ENCODE data around the gene IFT81. TPM values are rescaled to one million over a fixed set of nuclear protein-coding genes. Genes with fewer than 3 reads are reported as not detected.
"Not testable (repeated sequence)": the region's sequence is repeated elsewhere in the genome, so short reads cannot be mapped to it uniquely, and the experiment has no call there.

IFT81 gene
- total RNA-seq, 1 experiment from 2014 or later = 10.5 TPM

DNA sequence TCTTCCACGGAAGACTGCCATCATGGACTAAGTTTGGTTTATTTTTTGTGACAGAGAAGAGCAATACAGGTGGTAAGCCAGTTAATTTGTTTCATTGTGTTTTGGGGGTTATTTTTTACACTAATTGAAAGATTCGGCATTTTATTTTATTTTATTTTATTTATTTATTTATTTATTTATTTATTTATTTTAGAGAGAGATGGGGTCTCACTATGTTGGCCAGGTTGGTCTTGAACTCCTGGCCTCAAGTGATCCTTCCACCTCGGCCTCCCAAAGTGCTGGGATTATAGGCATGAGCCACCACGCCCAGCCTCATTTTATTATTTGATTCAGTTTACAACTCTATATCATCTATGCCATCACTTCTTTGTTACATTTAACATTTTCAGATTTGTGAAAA, 104.2 kb downstream of the IFT81 start:
- H3K27me3 Mint-ChIP-seq (ENCODE audit: low read depth); H3K4me1 Mint-ChIP-seq; H3K36me3 Mint-ChIP-seq; CTCF ChIA-PET; H3K4me3 Mint-ChIP-seq; H3K27ac Mint-ChIP-seq; ATAC-seq; DNase-seq (ENCODE audit: low spot score); H3K9me3 Mint-ChIP-seq: not testable (repeated sequence)
- POLR2A ChIA-PET = interaction anchor here (0.7 kb wide), 1 partner anchor 16 kb away, joined by 3 read pairs; no protein-coding TSS in a partner anchor
- peak; percentile 63; the same call in 1 of the 2 replicates for TF ChIP-seq HMGA2 (CRISPR knock-in tag; IDR thresholded peaks at IDR 0.05)

DNA sequence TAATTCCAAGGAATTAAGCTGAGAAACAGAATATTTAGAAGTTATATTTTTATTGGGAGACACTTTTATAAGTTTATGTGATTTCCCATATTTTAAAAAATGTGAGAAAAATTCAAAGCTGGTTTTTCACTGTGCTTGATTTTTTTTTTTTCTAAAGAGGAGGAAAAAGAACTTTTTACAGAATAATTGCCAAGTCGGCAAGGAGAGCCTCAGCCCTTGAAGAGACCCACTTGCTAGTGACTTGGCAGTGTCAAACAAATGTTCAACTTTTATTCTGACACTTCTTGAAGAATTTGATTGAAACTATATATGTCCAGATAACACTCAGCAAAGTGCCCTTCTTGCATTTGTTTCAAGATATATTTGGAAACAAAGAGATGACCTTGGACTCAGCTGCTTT, 104.6 kb downstream of the IFT81 start:
- H3K4me1 Mint-ChIP-seq = 0 out of 2 replicates have a peak, but pooled peaks cover 2% of the 10 kb centered on the region
- no peaks in the 10 kb centered on the region for H3K9me3 Mint-ChIP-seq
- no peak for TF ChIP-seq TEAD4 (CRISPR knock-in tag; IDR thresholded peaks at IDR 0.05)
- TF ChIP-seq CBFB (CRISPR knock-in tag; IDR thresholded peaks at IDR 0.05; ENCODE audit: low read depth) = no peak
- TF ChIP-seq ETV6 (CRISPR knock-in tag; IDR thresholded peaks at IDR 0.05) = no peak
- no peak for TF ChIP-seq GABPB1 (CRISPR knock-in tag; IDR thresholded peaks at IDR 0.05)
- TF ChIP-seq ZNF532 (CRISPR knock-in tag; IDR thresholded peaks at IDR 0.05; ENCODE audit: borderline replicate concordance) = no peak
- TF ChIP-seq, protein P1, sequence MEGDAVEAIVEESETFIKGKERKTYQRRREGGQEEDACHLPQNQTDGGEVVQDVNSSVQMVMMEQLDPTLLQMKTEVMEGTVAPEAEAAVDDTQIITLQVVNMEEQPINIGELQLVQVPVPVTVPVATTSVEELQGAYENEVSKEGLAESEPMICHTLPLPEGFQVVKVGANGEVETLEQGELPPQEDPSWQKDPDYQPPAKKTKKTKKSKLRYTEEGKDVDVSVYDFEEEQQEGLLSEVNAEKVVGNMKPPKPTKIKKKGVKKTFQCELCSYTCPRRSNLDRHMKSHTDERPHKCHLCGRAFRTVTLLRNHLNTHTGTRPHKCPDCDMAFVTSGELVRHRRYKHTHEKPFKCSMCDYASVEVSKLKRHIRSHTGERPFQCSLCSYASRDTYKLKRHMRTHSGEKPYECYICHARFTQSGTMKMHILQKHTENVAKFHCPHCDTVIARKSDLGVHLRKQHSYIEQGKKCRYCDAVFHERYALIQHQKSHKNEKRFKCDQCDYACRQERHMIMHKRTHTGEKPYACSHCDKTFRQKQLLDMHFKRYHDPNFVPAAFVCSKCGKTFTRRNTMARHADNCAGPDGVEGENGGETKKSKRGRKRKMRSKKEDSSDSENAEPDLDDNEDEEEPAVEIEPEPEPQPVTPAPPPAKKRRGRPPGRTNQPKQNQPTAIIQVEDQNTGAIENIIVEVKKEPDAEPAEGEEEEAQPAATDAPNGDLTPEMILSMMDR (IDR thresholded peaks at IDR 0.05) = no peak
- no peak for TF ChIP-seq NFATC4 (CRISPR knock-in tag; IDR thresholded peaks at IDR 0.05)
- no peak for TF ChIP-seq IRF2 (CRISPR knock-in tag; IDR thresholded peaks at IDR 0.05; ENCODE audit: borderline replicate concordance, low read depth)
- TF ChIP-seq PRRX2 (CRISPR knock-in tag; IDR thresholded peaks at IDR 0.05) = no peak
- TF ChIP-seq, protein P2, sequence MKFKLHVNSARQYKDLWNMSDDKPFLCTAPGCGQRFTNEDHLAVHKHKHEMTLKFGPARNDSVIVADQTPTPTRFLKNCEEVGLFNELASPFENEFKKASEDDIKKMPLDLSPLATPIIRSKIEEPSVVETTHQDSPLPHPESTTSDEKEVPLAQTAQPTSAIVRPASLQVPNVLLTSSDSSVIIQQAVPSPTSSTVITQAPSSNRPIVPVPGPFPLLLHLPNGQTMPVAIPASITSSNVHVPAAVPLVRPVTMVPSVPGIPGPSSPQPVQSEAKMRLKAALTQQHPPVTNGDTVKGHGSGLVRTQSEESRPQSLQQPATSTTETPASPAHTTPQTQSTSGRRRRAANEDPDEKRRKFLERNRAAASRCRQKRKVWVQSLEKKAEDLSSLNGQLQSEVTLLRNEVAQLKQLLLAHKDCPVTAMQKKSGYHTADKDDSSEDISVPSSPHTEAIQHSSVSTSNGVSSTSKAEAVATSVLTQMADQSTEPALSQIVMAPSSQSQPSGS (CRISPR knock-in tag; IDR thresholded peaks at IDR 0.05; ENCODE audit: borderline replicate concordance, low read depth) = no peak
- no peak for TF ChIP-seq CREM (CRISPR knock-in tag; IDR thresholded peaks at IDR 0.05)
- TF ChIP-seq CREB1 (CRISPR knock-in tag; IDR thresholded peaks at IDR 0.05) = no peak
- TF ChIP-seq TCF7 (CRISPR knock-in tag; IDR thresholded peaks at IDR 0.05; ENCODE audit: low read depth) = no peak
- ChIA-PET CTCF (no interaction called here), POLR2A (interaction anchor here (0.7 kb wide), 1 partner anchor 16 kb away, joined by 3 read pairs; no protein-coding TSS in a partner anchor)
- H3K4me3 Mint-ChIP-seq = no peak overlapping the region
- DNase-seq (ENCODE audit: low spot score) (no peak), ATAC-seq (no peak)
- H3K27me3 Mint-ChIP-seq (ENCODE audit: low read depth) = no peaks in the 10 kb centered on the region
- H3K36me3 Mint-ChIP-seq = no peaks in the 10 kb centered on the region
- H3K27ac Mint-ChIP-seq = no peak overlapping the region

- ChIA-PET POLR2A (no interaction called here), CTCF (no interaction called here)
- H3K4me1 Mint-ChIP-seq = no peaks in the 10 kb centered on the region
- H3K36me3 Mint-ChIP-seq = no peaks in the 10 kb centered on the region
- no peak for DNase-seq (ENCODE audit: low spot score)
- no peak for ATAC-seq
- no peaks in the 10 kb centered on the region for H3K27me3 Mint-ChIP-seq (ENCODE audit: low read depth)
- no peak overlapping the region for H3K4me3 Mint-ChIP-seq
- TF ChIP-seq ZNF512 (CRISPR knock-in tag; IDR thresholded peaks at IDR 0.05; ENCODE audit: borderline replicate concordance) (no peak), USF1 (CRISPR knock-in tag; IDR thresholded peaks at IDR 0.05) (no peak), ATF6 (CRISPR knock-in tag; IDR thresholded peaks at IDR 0.05) (no peak)
- H3K9me3 Mint-ChIP-seq = no peaks in the 10 kb centered on the region
- H3K27ac Mint-ChIP-seq = no peak overlapping the region
Measured at GRCh38 chr12:110229409-110229808, 105.3 kb downstream of the IFT81 start.
